HL-60/S4 treated with retinoic acid at 250 ng/mL for 4 days and 3 days (cell line): ENCODE measurements around the gene TTL.

Source experiments
- in situ Hi-C: fragments of 300-500 bp; cut with MboI; formaldehyde crosslinking; loops from 2 replicates; pipeline ENCODE4 v1.7.0; 2022; ENCODE audit warnings: low sequenced_read_pairs

Gene TTL

DNA sequence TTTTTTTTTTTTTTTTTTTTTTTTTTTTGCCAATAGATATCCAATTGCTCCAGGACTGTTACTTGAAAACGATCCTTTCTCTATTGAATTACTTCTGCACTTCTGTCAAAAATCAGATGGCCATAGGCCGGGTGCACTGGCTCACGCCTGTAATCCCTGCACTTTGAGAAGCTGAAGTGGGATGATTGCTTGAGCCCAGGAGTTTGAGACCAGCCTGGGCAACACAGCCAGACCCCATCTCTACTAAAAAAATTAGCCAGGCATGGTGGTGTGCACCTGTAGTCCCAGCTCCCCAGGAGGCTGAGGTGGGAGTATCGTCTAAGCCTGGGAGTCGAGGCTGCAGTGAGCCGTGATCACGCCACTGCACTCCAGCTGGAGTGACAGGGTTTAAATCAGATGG lies 98.1 kb downstream of the TTL start:
- in situ Hi-C loops = no loop called here

GRCh38 chr2:112582314-112582746 lies 100.4 kb downstream of the TTL start:
- in situ Hi-C loops = no loop called here

DNA sequence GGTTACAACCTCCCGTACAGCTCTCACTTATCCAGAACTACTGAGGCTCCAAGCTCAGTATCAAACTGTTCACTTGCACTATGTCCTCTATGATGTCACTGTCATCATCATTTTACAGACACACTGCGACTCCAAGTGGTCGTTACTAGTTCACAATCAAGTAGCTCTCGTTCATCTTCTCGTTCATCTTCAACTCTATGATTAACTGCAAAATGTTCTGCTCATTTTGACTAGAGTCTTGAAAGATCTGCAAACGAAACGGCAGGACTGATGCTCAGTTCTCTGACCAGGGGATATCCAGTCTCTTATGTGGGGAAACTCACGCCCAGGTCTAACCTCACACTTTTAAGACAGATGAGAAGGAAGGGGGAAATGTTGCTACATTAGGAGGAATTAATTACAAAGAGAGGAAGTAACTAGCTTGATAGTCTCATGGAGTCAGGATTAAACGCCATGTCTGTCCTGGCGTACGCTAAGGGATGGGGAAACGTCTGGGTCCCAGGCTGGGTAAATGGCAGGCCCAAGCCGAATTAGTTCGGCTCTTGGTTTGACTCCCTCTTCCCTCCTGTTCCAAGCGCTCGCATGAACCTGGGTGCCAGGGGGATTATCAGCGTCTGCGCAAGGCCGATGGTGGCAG lies 101.7 kb downstream of the TTL start:
- in situ Hi-C loops = no loop called here

DNA sequence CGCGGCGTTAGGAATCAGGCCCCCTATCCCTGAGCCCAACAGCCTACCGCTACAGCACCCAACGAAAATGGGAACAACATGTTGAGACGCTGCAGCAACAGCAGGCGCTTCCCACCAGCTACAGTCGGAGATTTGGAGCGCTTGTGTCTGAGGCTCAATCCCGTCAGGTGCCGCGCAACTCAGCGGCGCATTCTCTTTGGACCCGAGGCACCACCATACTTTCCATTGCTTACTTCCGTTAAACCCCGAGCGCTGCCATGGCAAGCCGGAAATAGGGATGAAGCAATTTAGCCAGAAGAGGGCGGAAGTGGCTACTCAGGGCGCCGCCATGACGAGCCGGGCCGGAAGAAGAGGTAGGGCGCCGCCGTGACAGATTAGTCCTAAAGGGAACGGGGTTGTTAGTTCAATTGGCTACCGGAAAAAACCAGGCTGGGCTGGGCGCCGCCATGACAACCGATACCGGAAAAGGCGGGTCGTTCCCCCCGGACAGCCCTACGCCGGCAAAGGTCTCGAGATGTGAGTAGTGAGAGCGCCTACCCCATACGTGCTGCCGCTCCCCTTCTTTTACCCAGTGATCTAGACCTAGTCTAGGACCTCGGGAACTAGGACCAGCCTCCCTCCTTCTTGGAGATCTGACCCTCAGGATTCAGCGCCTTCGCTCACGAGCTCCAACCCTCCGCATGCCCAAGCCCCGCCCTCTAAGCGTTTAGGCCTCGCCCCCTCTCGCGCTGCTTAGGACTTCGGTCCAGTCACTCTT lies 102.4 kb downstream of the TTL start, which contains the start of gene CHCHD5:
TSS of gene CHCHD5 (plus strand) at position 476 of the 757 bp plus-strand sequence. CDS start at position 515, 39 bp downstream.
- in situ Hi-C loops = no loop called here

DNA sequence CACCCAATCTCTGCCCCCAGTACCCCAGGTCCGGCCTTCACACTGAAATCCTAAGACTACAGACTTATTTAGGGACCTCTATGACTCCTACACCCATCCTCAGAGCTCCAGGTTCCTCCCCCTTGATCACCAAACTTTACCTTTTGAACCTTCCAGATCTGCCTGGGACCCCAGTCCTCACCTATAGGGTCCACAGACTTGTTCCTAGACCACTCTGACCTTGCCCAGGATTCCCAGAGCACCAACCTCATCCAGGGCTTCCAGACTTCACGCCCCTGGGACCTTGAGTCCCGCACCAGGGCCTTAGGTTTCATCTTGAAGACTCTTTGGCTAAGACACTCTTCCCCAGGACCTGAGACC lies 102.9 kb downstream of the TTL start:
- in situ Hi-C loops = no loop called here

DNA sequence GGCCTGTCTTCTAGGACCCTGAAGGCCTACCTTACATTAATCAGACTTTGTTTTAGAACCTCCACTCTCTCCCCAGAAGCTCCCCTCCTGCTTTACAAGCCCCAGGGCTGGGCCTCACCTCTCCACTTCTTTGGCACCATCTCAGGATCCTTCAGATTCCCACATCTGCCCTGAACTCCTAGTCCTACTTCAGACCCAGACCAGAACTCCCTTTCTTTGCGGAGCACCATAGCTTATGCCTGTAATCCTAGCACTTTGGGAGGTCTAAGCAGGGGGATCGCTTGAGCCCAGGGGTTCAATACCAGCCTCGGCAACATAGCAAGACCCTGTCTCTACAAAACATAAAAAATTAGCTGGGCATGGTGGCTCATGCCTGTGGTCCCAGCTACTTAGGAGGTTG lies 103.4 kb downstream of the TTL start:
- in situ Hi-C loops = no loop called here

DNA sequence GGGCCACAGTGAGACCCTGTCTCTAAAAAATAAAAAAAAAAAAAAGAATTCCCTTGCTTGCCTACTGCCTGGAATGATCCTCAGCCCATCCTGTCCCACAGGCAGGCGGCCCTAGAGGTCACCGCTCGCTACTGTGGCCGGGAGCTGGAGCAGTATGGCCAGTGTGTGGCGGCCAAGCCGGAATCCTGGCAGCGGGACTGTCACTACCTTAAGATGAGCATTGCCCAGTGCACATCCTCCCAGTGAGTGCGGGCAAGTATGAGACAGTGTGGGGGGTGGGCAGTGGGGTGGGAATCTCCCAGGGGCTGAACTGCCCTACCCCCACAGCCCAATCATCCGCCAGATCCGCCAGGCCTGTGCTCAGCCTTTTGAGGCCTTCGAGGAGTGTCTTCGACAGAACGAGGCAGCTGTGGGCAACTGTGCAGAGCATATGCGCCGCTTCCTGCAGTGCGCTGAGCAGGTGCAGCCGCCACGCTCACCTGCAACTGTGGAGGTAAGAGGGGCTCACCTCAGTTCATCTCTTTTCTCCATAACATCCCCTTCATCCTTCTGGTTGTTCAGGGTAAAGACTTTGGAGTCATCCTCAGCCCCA lies 104.0 kb downstream of the TTL start:
- in situ Hi-C loops = no loop called here

GRCh38 chr2:112588611-112589045 lies 106.7 kb downstream of the TTL start:
- in situ Hi-C loops = no loop called here
